ENCODE measurements around the gene CCDC8.

DNA sequence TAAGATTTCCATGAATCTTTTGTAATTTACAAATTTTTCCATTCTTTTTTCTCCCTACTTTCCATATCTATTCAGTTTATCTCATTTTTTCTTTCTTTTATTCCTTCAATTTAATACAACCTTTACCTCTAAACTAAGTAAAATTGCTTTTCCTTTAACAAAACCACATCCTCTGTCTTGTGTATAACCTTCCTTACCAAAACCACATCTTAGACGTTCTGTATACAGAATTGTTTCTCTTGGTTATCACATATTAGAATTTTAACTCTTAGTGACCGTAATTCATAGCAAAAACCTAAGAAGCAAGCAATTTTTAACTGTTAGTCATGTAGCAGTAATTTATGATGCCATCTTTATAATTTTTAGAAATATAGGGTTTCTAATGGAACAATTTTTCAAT lies 51.4 kb downstream of the CCDC8 start:
- TF ChIP-seq POLR2A (IDR thresholded peaks at IDR 0.05; ENCODE audit: low read depth, low read length) (no peak), POLR2AphosphoS5 (IDR thresholded peaks at IDR 0.05; ENCODE audit: low read depth, low read length) (no peak)

Data from GM12892 (cell line).